Measurements from ENCODE around the gene PITPNC1. TPM values are rescaled to one million over a fixed set of nuclear protein-coding genes. Genes with fewer than 3 reads are reported as not detected.

PITPNC1 gene
- total and polyA plus RNA-seq, 2 of the 13 experiments (the other 11 are each of a cell fraction or from before 2014, with no cell fraction given) = 4.1 to 5.7 TPM

- Histone ChIP-seq H3K79me2 (ENCODE audit: insufficient read depth, low read length) (no peaks in the 10 kb centered on the region), H2AFZ (ENCODE audit: low read length) (no peak overlapping the region), H3K9me3 (ENCODE audit: low read length) (no peaks in the 10 kb centered on the region), H3K4me2 (ENCODE audit: low read depth, low read length) (no peak overlapping the region), H4K20me1 (ENCODE audit: insufficient read depth, low read length) (no peaks in the 10 kb centered on the region), H3K27ac (ENCODE audit: extremely low read length, insufficient read depth, low read length) (no peak overlapping the region), H3K36me3 (replicated peaks in 1 of 2; ENCODE audit: control insufficient read depth in 1 of 2, insufficient read depth in 2 of 2, low read length in 2 of 2) (no peaks in the 10 kb centered on the region), H3K9ac (ENCODE audit: insufficient read depth, low read depth, low read length) (no peak overlapping the region), H3K4me3 (replicated peaks in 1 of 3; ENCODE audit: insufficient read depth in 1 of 3, low read depth in 2 of 3, low read length in 3 of 3) (no peak overlapping the region), H3K4me1 (ENCODE audit: insufficient read depth, low read length) (no peaks in the 10 kb centered on the region), H3K27me3 (ENCODE audit: control insufficient read depth in 1 of 2, insufficient read depth in 2 of 2, low read length in 2 of 2) (no peaks in the 10 kb centered on the region)
- POLR2A ChIA-PET = no interaction called here
- in situ Hi-C loops (cut with HindIII; ENCODE audit: extremely low pct_ligation_motif_present, low pct_unique_long_range_greater_than_20kb) (no loop called here), intact Hi-C loops (cut with micrococcal nuclease; ENCODE audit: unreplicated experiment) (no loop called here)
- CTCF ChIA-PET (ENCODE audit: low intra/inter-chr PET ratio, low total read pairs) = no interaction called here
- BruUV-seq (replicated peaks) = no TSS peak
- ATAC-seq = no peak
- no peak for DNase-seq (ENCODE audit: low spot score)
- FAIRE-seq = no peak
- WGBS (ENCODE audit: low lambda C conversion rate) = 69% methylated on average over 2 of the region's 2 CpGs
- TF ChIP-seq TBP (CRISPR knock-in tag; IDR thresholded peaks at IDR 0.05) (no peak), ZNF788 (CRISPR knock-in tag; IDR thresholded peaks at IDR 0.05; ENCODE audit: borderline replicate concordance) (no peak), ZBTB49 (CRISPR knock-in tag; IDR thresholded peaks at IDR 0.05; ENCODE audit: borderline replicate concordance) (no peak), TEF (CRISPR knock-in tag; IDR thresholded peaks at IDR 0.05) (no peak), ISX (CRISPR knock-in tag; conservative IDR thresholded peaks at IDR 0.05) (no peak), CREM (IDR thresholded peaks at IDR 0.05) (no peak), CREM (CRISPR knock-in tag; IDR thresholded peaks at IDR 0.05) (no peak), ZBTB40 (IDR thresholded peaks at IDR 0.05) (no peak), ZBTB40 (CRISPR knock-in tag; IDR thresholded peaks at IDR 0.05) (no peak), SP140L (CRISPR knock-in tag; IDR thresholded peaks at IDR 0.05; ENCODE audit: borderline replicate concordance) (no peak), BCLAF1 (IDR thresholded peaks at IDR 0.05) (no peak)
Measured at GRCh38 chr17:67414559-67414958, 37.5 kb downstream of the PITPNC1 start.
